IMR-90 (cell line): ENCODE measurements around the gene GABRB2. TPM values are rescaled to one million over a fixed set of nuclear protein-coding genes. Genes with fewer than 3 reads are reported as not detected.

Experiments
- ATAC-seq: fragments of 200-7000 bp; cut with Tn5 transposase; 2 replicates; pipeline ENCODE4 v1.9.1; 2020; ENCODE audit warnings: low read depth, mild to moderate bottlenecking, moderate library complexity
- BruUV-seq: library from RNA; stranded (reverse); fragments of 400-500 nt; replicated peaks from 2 replicates; lab custom pipeline; 2021; lab: Mats Ljungman, UMichigan
- CTCF ChIA-PET: fragments of 300-600 bp; formaldehyde crosslinking; extraction: SDS; loops from one replicate; lab custom pipeline; 2021; ENCODE audit warnings: antibody characterized with exemption; lab: Yijun Ruan, JAX
- POLR2A ChIA-PET: fragments of 300-600 bp; sonication (Branson Sonifier 250); formaldehyde crosslinking; loops from one replicate; lab custom pipeline; 2022; ENCODE audit warnings: antibody characterized with exemption; ENCODE audit not compliant: unreplicated experiment; lab: Charles Lee
- DNase-seq: peaks from one replicate; pipeline ENCODE4 v3.0.0; 2013
- H2AFZ ChIP-seq: replicated peaks from 2 replicates; pipeline ENCODE3; 2013; ENCODE audit warnings: low read length, mild to moderate bottlenecking; ENCODE audit not compliant: poor library complexity
- H2AK5ac ChIP-seq: 2 replicates; pipeline ENCODE4 v1.6.1; 2013; ENCODE audit warnings: low read depth, low read length, inconsistent platforms
- H2AK9ac ChIP-seq: replicated peaks from 2 replicates; pipeline ENCODE3; 2013; ENCODE audit warnings: mild to moderate bottlenecking, low read depth, low read length, moderate library complexity; ENCODE audit not compliant: poor library complexity
- H2BK120ac ChIP-seq: 2 replicates; pipeline ENCODE4 v1.6.1; 2013; ENCODE audit warnings: low read depth, low read length, inconsistent platforms
- H2BK15ac ChIP-seq: 3 replicates; pipeline ENCODE4 v1.6.1; 2013; ENCODE audit warnings: low read depth, low read length, inconsistent platforms
- H2BK20ac ChIP-seq: 2 replicates; pipeline ENCODE4 v1.6.1; 2013; ENCODE audit warnings: low read depth, mild to moderate bottlenecking, inconsistent platforms, low read length, moderate library complexity
- H2BK5ac ChIP-seq: 2 replicates; pipeline ENCODE4 v1.6.1; 2013; ENCODE audit warnings: mild to moderate bottlenecking, low read depth, low read length, inconsistent platforms; ENCODE audit not compliant: poor library complexity, severe bottlenecking
- H3K14ac ChIP-seq: replicated peaks from 2 replicates; pipeline ENCODE4 v1.6.1; 2013; ENCODE audit warnings: low read depth, low read length, inconsistent platforms
- H3K18ac ChIP-seq: 2 replicates; pipeline ENCODE4 v1.6.1; 2013; ENCODE audit warnings: low read depth, low read length, control low read depth
- H3K23ac ChIP-seq: 2 replicates; pipeline ENCODE4 v1.6.1; 2013; ENCODE audit warnings: low read depth, low read length, inconsistent platforms
- H3K27ac ChIP-seq: 2 replicates; pipeline ENCODE4 v1.5.1; 2013; ENCODE audit warnings: mild to moderate bottlenecking, control low read depth, low read length; ENCODE audit not compliant: insufficient read depth
- H3K27me3 ChIP-seq: 2 replicates; pipeline ENCODE4 v1.6.1; 2013; ENCODE audit warnings: low read length; ENCODE audit not compliant: control insufficient read depth, insufficient read depth
- H3K36me3 ChIP-seq: 2 replicates; pipeline ENCODE4 v1.6.1; 2013; ENCODE audit warnings: low read length, mixed read lengths; ENCODE audit not compliant: control insufficient read depth, insufficient read depth
- H3K4ac ChIP-seq: 2 replicates; pipeline ENCODE4 v1.6.1; 2013; ENCODE audit warnings: low read depth, low read length, inconsistent platforms
- H3K4me1 ChIP-seq: 2 replicates; pipeline ENCODE4 v1.6.1; 2013; ENCODE audit warnings: low read length, mixed read lengths; ENCODE audit not compliant: control insufficient read depth, insufficient read depth
- H3K4me2 ChIP-seq: 2 replicates; pipeline ENCODE4 v1.6.1; 2013; ENCODE audit warnings: low read depth, mild to moderate bottlenecking, control low read depth, low read length, moderate library complexity
- H3K4me3 ChIP-seq: 2 replicates; pipeline ENCODE4 v1.5.1; 2013; ENCODE audit warnings: low read depth, mild to moderate bottlenecking, control low read depth, low read length, moderate library complexity; ENCODE audit not compliant: insufficient read depth
- H3K56ac ChIP-seq: 2 replicates; pipeline ENCODE4 v1.6.1; 2013; ENCODE audit warnings: low read length, inconsistent platforms; ENCODE audit not compliant: insufficient read depth; ENCODE audit errors: extremely low read depth
- H3K79me1 ChIP-seq, 2 experiments: 2 replicates each; pipeline ENCODE4 v1.6.1; 2013; ENCODE audit warnings: low read length in 2 of 2, inconsistent platforms in 1 of 2, low read depth in 1 of 2
- H3K9ac ChIP-seq: 2 replicates; pipeline ENCODE4 v1.6.1; 2013; ENCODE audit warnings: low read depth, low read length, control low read depth
- H3K9me1 ChIP-seq: 2 replicates; pipeline ENCODE4 v1.6.1; 2013; ENCODE audit warnings: low read length, inconsistent platforms; ENCODE audit not compliant: insufficient read depth
- H3K9me3 ChIP-seq: 2 replicates; pipeline ENCODE4 v1.6.1; 2013; ENCODE audit warnings: low read length; ENCODE audit not compliant: control insufficient read depth, insufficient read depth
- H4K20me1 ChIP-seq: 2 replicates; pipeline ENCODE4 v1.6.1; 2013; ENCODE audit warnings: low read length, inconsistent platforms; ENCODE audit not compliant: insufficient read depth
- H4K5ac ChIP-seq: 2 replicates; pipeline ENCODE4 v1.6.1; 2013; ENCODE audit warnings: mild to moderate bottlenecking, low read depth, low read length, control low read depth
- H4K8ac ChIP-seq, 2 experiments: 2 replicates each; pipeline ENCODE4 v1.6.1; 2013; ENCODE audit warnings: low read depth in 2 of 2, low read length in 2 of 2, control low read depth in 1 of 2, inconsistent platforms in 1 of 2
- H4K91ac ChIP-seq: 2 replicates; pipeline ENCODE4 v1.6.1; 2013; ENCODE audit warnings: low read depth, low read length, inconsistent platforms; ENCODE audit not compliant: insufficient read depth
- BHLHE40 ChIP-seq: fragments of 150-350 bp; IDR thresholded peaks from 2 replicates; pipeline ENCODE4 v1.6.1; 2016; ENCODE audit warnings: mild to moderate bottlenecking, low read depth, low read length
- CEBPB ChIP-seq: IDR thresholded peaks from 2 replicates; pipeline ENCODE4 v1.6.1; 2012; ENCODE audit warnings: low read depth, low read length, improper control_type of control experiment
- CHD1 ChIP-seq: IDR thresholded peaks from 2 replicates; pipeline ENCODE4 v1.6.1; 2012; ENCODE audit warnings: low read depth, low read length, improper control_type of control experiment
- CTCF ChIP-seq: conservative IDR thresholded peaks from 2 replicates; pipeline ENCODE4 v1.5.1; 2012; ENCODE audit warnings: mild to moderate bottlenecking, low read depth, low read length, improper control_type of control experiment
- FOS ChIP-seq: fragments of 150-350 bp; IDR thresholded peaks from 2 replicates; pipeline ENCODE4 v1.6.1; 2016; ENCODE audit warnings: low read depth, low read length
- MAFK ChIP-seq: IDR thresholded peaks from 2 replicates; pipeline ENCODE4 v1.6.1; 2012; ENCODE audit warnings: low read depth, low read length, improper control_type of control experiment
- MAZ ChIP-seq: IDR thresholded peaks from 2 replicates; pipeline ENCODE4 v1.6.1; 2012; ENCODE audit warnings: low read depth, mild to moderate bottlenecking, low read length, improper control_type of control experiment, moderate library complexity, borderline replicate concordance
- MXI1 ChIP-seq: IDR thresholded peaks from 2 replicates; pipeline ENCODE4 v1.6.1; 2012; ENCODE audit warnings: low read depth, mild to moderate bottlenecking, low read length, moderate library complexity, borderline replicate concordance
- NFE2L2 ChIP-seq: fragments of 150-350 bp; IDR thresholded peaks from 2 replicates; pipeline ENCODE4 v1.6.1; 2016; ENCODE audit warnings: low read depth, mild to moderate bottlenecking, low read length
- POLR2A ChIP-seq: IDR thresholded peaks from 2 replicates; pipeline ENCODE4 v1.6.1; 2012; ENCODE audit warnings: mild to moderate bottlenecking, low read depth, low read length
- RAD21 ChIP-seq: IDR thresholded peaks from 2 replicates; pipeline ENCODE4 v1.6.1; 2012; ENCODE audit warnings: low read length, improper control_type of control experiment
- RCOR1 ChIP-seq: IDR thresholded peaks from 2 replicates; pipeline ENCODE4 v1.6.1; 2012; ENCODE audit warnings: mild to moderate bottlenecking, low read length, improper control_type of control experiment; ENCODE audit not compliant: insufficient replicate concordance
- RFX5 ChIP-seq: IDR thresholded peaks from 2 replicates; pipeline ENCODE4 v1.8.0; 2012; ENCODE audit warnings: low read depth, mild to moderate bottlenecking, low read length, moderate library complexity
- SMC3 ChIP-seq: fragments of 150-350 bp; IDR thresholded peaks from 2 replicates; pipeline ENCODE4 v1.6.1; 2016; ENCODE audit warnings: low read depth, mild to moderate bottlenecking, antibody characterized with exemption, low read length, moderate library complexity
- USF2 ChIP-seq: fragments of 150-350 bp; IDR thresholded peaks from 2 replicates; pipeline ENCODE4 v1.6.1; 2017; ENCODE audit warnings: mild to moderate bottlenecking, antibody characterized with exemption, low read length, low read depth
- WGBS, 2 experiments: methylation state at CpG; one replicate each; pipeline versions ENCODE4 v1.1.5 to v1.1.7; 2013; ENCODE audit warnings: missing lambda C conversion rate in 2 of 2; ENCODE audit not compliant: insufficient read length in 1 of 2; ENCODE audit errors: extremely low coverage in 2 of 2; 5-methylcytosine and 5-hydroxymethylcytosine counted together
- dilution Hi-C: fragments of 300-500 bp; cut with HindIII; formaldehyde crosslinking; loops from one replicate; pipeline ENCODE4 v1.14.3; 2018; ENCODE audit warnings: low sequenced_read_pairs; ENCODE audit not compliant: unreplicated experiment
- in situ Hi-C: fragments of 300-500 bp; cut with MboI; formaldehyde crosslinking; loops from 3 replicates; pipeline ENCODE4 v1.14.3; 2019; ENCODE audit warnings: low sequenced_read_pairs, inconsistent platforms, mixed read lengths
- intact Hi-C: fragments of 100-400 bp; cut with micrococcal nuclease; formaldehyde crosslinking; loops from 2 replicates; pipeline ENCODE4 v1.10.0; 2022
- polyA plus RNA-seq, 3 experiments: library from polyadenylated mRNA; depleted of rRNA; stranded (reverse); fragments of >200 nt; gene quantifications; 2 replicates each; pipeline ENCODE4 v1.2.3, GENCODE V29; 2012; ENCODE audit warnings: low replicate concordance in 1 of 3
- total RNA-seq: library from RNA; depleted of rRNA; stranded (reverse); fragments of >200 nt; gene quantifications from 2 replicates; pipeline ENCODE4 v1.2.3, GENCODE V29; 2012
- TF ChIP-seq, protein P1 (sequence below): fragments of 150-350 bp; IDR thresholded peaks from 2 replicates; pipeline ENCODE4 v1.6.1; 2016; ENCODE audit warnings: low read depth, mild to moderate bottlenecking, low read length, moderate library complexity, borderline replicate concordance

The GABRB2 gene
- total and polyA plus RNA-seq, 2 of the 4 experiments (the other 2 are of a cell fraction) = not detected

DNA sequence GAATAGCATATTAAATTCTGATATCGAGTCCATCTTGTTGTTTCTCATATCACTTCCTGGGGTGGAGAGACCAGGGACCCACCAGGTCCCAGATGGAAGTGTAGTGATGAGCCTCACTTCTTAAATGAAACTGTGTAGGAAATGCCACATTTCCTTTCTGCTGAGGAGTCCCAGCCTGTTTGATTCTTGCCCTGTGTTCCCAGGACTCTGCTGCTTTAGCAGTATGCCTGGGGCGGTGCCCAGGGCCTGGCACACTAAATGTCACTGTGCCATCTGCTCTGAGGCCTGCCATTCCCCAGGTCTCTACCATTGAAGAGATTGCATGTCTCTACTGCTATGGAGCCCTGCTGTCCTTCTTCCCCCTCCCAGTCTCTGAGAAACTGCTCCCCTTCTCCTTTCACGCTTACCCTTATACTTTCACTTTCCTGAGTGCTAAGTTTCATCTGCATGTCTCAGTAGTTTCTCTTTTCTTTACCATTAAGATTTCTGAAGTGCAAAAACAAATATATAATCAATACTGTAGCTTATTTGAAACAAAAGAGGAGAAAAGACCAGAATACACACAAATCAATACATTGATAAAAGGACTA is 260.4 kb downstream of the GABRB2 start:
- no peak overlapping the region for H3K9ac ChIP-seq
- DNase-seq (no peak), ATAC-seq (no peak)
- H3K27ac ChIP-seq = no peak overlapping the region
- no peak overlapping the region for H2BK15ac ChIP-seq
- TF ChIP-seq USF2 = no peak
- no peak for TF ChIP-seq RCOR1
- TF ChIP-seq, protein P1, sequence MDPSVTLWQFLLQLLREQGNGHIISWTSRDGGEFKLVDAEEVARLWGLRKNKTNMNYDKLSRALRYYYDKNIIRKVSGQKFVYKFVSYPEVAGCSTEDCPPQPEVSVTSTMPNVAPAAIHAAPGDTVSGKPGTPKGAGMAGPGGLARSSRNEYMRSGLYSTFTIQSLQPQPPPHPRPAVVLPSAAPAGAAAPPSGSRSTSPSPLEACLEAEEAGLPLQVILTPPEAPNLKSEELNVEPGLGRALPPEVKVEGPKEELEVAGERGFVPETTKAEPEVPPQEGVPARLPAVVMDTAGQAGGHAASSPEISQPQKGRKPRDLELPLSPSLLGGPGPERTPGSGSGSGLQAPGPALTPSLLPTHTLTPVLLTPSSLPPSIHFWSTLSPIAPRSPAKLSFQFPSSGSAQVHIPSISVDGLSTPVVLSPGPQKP = no peak
- no peak for TF ChIP-seq MAFK
- no peak for TF ChIP-seq RAD21
- no peak for TF ChIP-seq BHLHE40
- no peak for TF ChIP-seq FOS
- TF ChIP-seq CTCF = no peak
- TF ChIP-seq CHD1 = no peak
- no peak for TF ChIP-seq MXI1
- TF ChIP-seq RFX5 = no peak
- TF ChIP-seq NFE2L2 = no peak
- TF ChIP-seq CEBPB = no peak
- no peak for TF ChIP-seq POLR2A
- no peak for TF ChIP-seq MAZ
- no peak for TF ChIP-seq SMC3
- H3K4me1 ChIP-seq = no peaks in the 10 kb centered on the region
- WGBS, 2 experiments = 33% methylated on average over 1 of the region's 3 CpGs; no CpG with 5 or more reads in 1 of the 2 experiments
- H3K27me3 ChIP-seq = no peaks in the 10 kb centered on the region
- intact Hi-C loops = no loop called here
- no peak overlapping the region for H2AFZ ChIP-seq
- peaks cover 15% of the 10 kb centered on the region for H3K9me3 ChIP-seq
- H3K4ac ChIP-seq = no peak overlapping the region
- H3K4me2 ChIP-seq = no peak overlapping the region
- no peaks in the 10 kb centered on the region for H3K9me1 ChIP-seq
- no peak overlapping the region for H4K8ac ChIP-seq
- no peak overlapping the region for H3K56ac ChIP-seq
- H4K20me1 ChIP-seq = no peaks in the 10 kb centered on the region
- H2AK9ac ChIP-seq = no peak overlapping the region
- no peak overlapping the region for H2BK5ac ChIP-seq
- no peak overlapping the region for H3K23ac ChIP-seq
- ChIA-PET POLR2A (no interaction called here), CTCF (no interaction called here)
- H2BK20ac ChIP-seq = no peak overlapping the region
- BruUV-seq = no TSS peak
- H3K4me3 ChIP-seq = no peak overlapping the region
- no peak overlapping the region for H3K14ac ChIP-seq
- no peak overlapping the region for H2BK120ac ChIP-seq
- no peaks in the 10 kb centered on the region for H3K36me3 ChIP-seq
- H4K5ac ChIP-seq = no peak overlapping the region
- in situ Hi-C loops = no loop called here
- no peak overlapping the region for H4K91ac ChIP-seq
- dilution Hi-C loops = no loop called here
- H3K79me1 ChIP-seq = no peaks in the 10 kb centered on the region
- H2AK5ac ChIP-seq = no peak overlapping the region
- no peak overlapping the region for H3K18ac ChIP-seq
